ENCODE results near the gene RNF220.

DNA sequence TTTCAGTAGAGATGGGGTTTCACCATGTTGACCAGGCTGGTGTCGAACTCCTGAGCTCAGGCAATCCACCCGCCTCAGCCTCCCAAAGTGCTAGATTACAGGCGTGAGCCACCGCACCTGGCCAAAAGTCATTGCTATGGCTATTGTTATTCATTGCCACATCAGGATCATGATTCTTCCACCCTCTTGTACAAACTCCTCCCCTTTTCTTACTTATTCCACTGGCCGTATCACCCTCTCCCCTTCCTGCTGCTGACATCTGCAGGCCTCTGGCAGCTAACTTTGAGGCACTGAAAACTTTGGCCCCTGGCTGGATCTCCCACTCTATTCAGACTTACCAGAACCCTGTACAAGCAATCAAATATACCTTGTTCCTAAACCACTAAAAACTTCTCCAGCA, 258.4 kb downstream of the RNF220 start:
- TF ChIP-seq, protein P1, sequence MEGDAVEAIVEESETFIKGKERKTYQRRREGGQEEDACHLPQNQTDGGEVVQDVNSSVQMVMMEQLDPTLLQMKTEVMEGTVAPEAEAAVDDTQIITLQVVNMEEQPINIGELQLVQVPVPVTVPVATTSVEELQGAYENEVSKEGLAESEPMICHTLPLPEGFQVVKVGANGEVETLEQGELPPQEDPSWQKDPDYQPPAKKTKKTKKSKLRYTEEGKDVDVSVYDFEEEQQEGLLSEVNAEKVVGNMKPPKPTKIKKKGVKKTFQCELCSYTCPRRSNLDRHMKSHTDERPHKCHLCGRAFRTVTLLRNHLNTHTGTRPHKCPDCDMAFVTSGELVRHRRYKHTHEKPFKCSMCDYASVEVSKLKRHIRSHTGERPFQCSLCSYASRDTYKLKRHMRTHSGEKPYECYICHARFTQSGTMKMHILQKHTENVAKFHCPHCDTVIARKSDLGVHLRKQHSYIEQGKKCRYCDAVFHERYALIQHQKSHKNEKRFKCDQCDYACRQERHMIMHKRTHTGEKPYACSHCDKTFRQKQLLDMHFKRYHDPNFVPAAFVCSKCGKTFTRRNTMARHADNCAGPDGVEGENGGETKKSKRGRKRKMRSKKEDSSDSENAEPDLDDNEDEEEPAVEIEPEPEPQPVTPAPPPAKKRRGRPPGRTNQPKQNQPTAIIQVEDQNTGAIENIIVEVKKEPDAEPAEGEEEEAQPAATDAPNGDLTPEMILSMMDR (IDR thresholded peaks at IDR 0.05; ENCODE audit: low read depth, low read length, poor library complexity, severe bottlenecking), result no peak
- TF ChIP-seq EZH2phosphoT487 (IDR thresholded peaks at IDR 0.05; ENCODE audit: borderline replicate concordance, low read length), result no peak
